GM20000 (cell line): Measurements from ENCODE around the gene ZNF182.

ENCODE experiments used
- DNase-seq: peaks from one replicate; pipeline ENCODE4 v3.0.0; 2012; ENCODE audit warnings: low spot score
- CTCF ChIP-seq: IDR thresholded peaks from 2 replicates; pipeline ENCODE4 v1.5.1; 2012; ENCODE audit warnings: mild to moderate bottlenecking, control low read depth; ENCODE audit errors: extremely low read depth, missing control alignments

Gene ZNF182

GRCh38 chrX:48003367-48003757 is 427 bp downstream of the ZNF182 start:
- no peak for TF ChIP-seq CTCF
- no peak for DNase-seq

GRCh38 chrX:48002929-48003328 is 860 bp downstream of the ZNF182 start:
- no peak for DNase-seq
- TF ChIP-seq CTCF: no peak

- DNase-seq: no peak
- no peak for TF ChIP-seq CTCF
Observed at GRCh38 chrX:48002319-48002718, 1.5 kb downstream of the ZNF182 start.

- TF ChIP-seq CTCF: no peak
- no peak for DNase-seq
Observed at GRCh38 chrX:48001260-48001659, 2.5 kb downstream of the ZNF182 start.

GRCh38 chrX:47992669-47993068 is 11.1 kb downstream of the ZNF182 start:
- DNase-seq: no peak
- no peak for TF ChIP-seq CTCF

- TF ChIP-seq CTCF: no peak
- DNase-seq: no peak
Observed at GRCh38 chrX:47992095-47992380, 11.8 kb downstream of the ZNF182 start.

GRCh38 chrX:47991263-47992094 is 12.3 kb downstream of the ZNF182 start:
- DNase-seq: no peak
- no peak for TF ChIP-seq CTCF
